Esophagus squamous epithelium (tissue), 5 donors: ENCODE measurements around the gene KCNK18. TPM values are rescaled to one million over a fixed set of nuclear protein-coding genes. Genes with fewer than 3 reads are reported as not detected.

Experiments used
- DNase-seq: peaks from one replicate; lab custom pipeline; 2025; lab: John Stamatoyannopoulos, UW
- H3K27ac ChIP-seq, 4 donors: fragments of 200-600 bp; sonication (generic); one replicate each; pipeline ENCODE4 v1.5.1; 2016 to 2019; ENCODE audit warnings: mild to moderate bottlenecking in 1 of 4
- H3K27me3 ChIP-seq, 4 donors: fragments of 200-600 bp; sonication (generic); 1 replicate in 3 of 4; 2 replicates in 1 of 4; pipeline versions ENCODE4 v1.5.1 to v1.6.0; 2017 to 2021; ENCODE audit warnings: antibody characterized with exemption in 1 of 4
- H3K36me3 ChIP-seq, 3 donors: fragments of 200-600 bp; sonication (generic); one replicate each; pipeline ENCODE4 v1.5.1; 2016 to 2019
- H3K4me1 ChIP-seq, 3 donors: fragments of 200-600 bp; sonication (generic); one replicate each; pipeline ENCODE4 v1.5.1; 2017 to 2019
- H3K4me3 ChIP-seq, 4 donors: fragments of 200-600 bp; sonication (generic); 1 replicate in 3 of 4; 2 replicates in 1 of 4; pipeline ENCODE4 v1.5.1; 2016 to 2019; ENCODE audit warnings: mild to moderate bottlenecking in 2 of 4, moderate library complexity in 1 of 4
- H3K9me3 ChIP-seq, 3 donors: fragments of 200-600 bp; sonication (generic); one replicate each; pipeline ENCODE4 v1.5.1; 2016 to 2019
- CTCF ChIP-seq, 6 experiments: fragments of 450-650 bp in 4 of 6; fragments of 200-600 bp in 2 of 6; sonication (generic) in 2 of 6; IDR thresholded peaks; one replicate each; pipeline ENCODE4 v1.5.1; 2016 to 2019; ENCODE audit warnings: antibody characterized with exemption in 6 of 6, mild to moderate bottlenecking in 4 of 6, moderate library complexity in 4 of 6
- POLR2A ChIP-seq, 4 donors: fragments of 450-650 bp; IDR thresholded peaks; one replicate each; pipeline ENCODE4 v1.6.1; 2017; ENCODE audit warnings: antibody characterized with exemption in 4 of 4, mild to moderate bottlenecking in 4 of 4, moderate library complexity in 3 of 4
- WGBS, 2 donors: methylation state at CpG; one replicate each; pipeline ENCODE4 v1.1.5; 2018; 5-methylcytosine and 5-hydroxymethylcytosine counted together
- intact Hi-C: fragments of 100-400 bp; cut with DNase I; formaldehyde crosslinking; loops from one replicate; pipeline ENCODE4 v1.15.0; 2022
- total RNA-seq, 4 donors: library from RNA; depleted of rRNA; stranded (reverse); fragments of >200 nt; gene quantifications; one replicate each; pipeline ENCODE4 v1.1.0, GENCODE V29; 2016
- donor health status: DM: yes; HTN: yes; CAD: no.

KCNK18 gene
- total RNA-seq, 4 donors from 2014 or later, result not detected

- peak overlapping the region in 1 of 4 donors; percentile 18 for H3K27ac ChIP-seq
- no peaks in the 10 kb centered on the region for H3K36me3 ChIP-seq
- intact Hi-C loops, result no loop called here
- H3K4me3 ChIP-seq, result peak overlapping the region in 2 of 4 donors; percentile 29 to 46
- H3K4me1 ChIP-seq, result peaks cover 3 to 16% (median 7%) of the 10 kb centered on the region in 3 donors
- 17 to 35% methylated on average over 9 to 14 of the region's 56 CpGs for whole genome bisulfite sequencing, 2 donors
- peaks cover 0 to 92% (median 8%) of the 10 kb centered on the region in 4 donors for H3K27me3 ChIP-seq
- TF ChIP-seq POLR2A (IDR thresholded peaks at IDR 0.05), result no peak
- TF ChIP-seq CTCF (IDR thresholded peaks at IDR 0.05), result no peak
- no peak for DNase-seq
- H3K9me3 ChIP-seq, result no peaks in the 10 kb centered on the region
Measured at GRCh38 chr10:117241541-117242462, 44.5 kb downstream of the KCNK18 start.

- no peak for TF ChIP-seq CTCF (IDR thresholded peaks at IDR 0.05)
- TF ChIP-seq POLR2A (IDR thresholded peaks at IDR 0.05), result no peak
- no peaks in the 10 kb centered on the region for H3K9me3 ChIP-seq
- H3K27ac ChIP-seq, result no peak overlapping the region
- H3K36me3 ChIP-seq, result no peaks in the 10 kb centered on the region
- no peak for DNase-seq
- intact Hi-C loops, result no loop called here
- no peak overlapping the region for H3K4me3 ChIP-seq
- H3K27me3 ChIP-seq, result peaks cover 0 to 92% (median 8%) of the 10 kb centered on the region in 4 donors
- H3K4me1 ChIP-seq, result peaks cover 3 to 16% (median 7%) of the 10 kb centered on the region in 3 donors
- WGBS, 2 donors, result 82 to 83% methylated on average over 8 of the region's 8 CpGs
Measured at GRCh38 chr10:117242463-117242832, 45.2 kb downstream of the KCNK18 start.

- Histone ChIP-seq H3K27me3 (peaks cover 0 to 87% (median 0%) of the 10 kb centered on the region in 4 donors), H3K4me1 (no peaks in the 10 kb centered on the region), H3K36me3 (no peaks in the 10 kb centered on the region), H3K4me3 (no peak overlapping the region), H3K27ac (no peak overlapping the region), H3K9me3 (no peaks in the 10 kb centered on the region)
- WGBS, 2 donors, result 54 to 82% methylated on average over 3 of the region's 3 CpGs
- TF ChIP-seq POLR2A (IDR thresholded peaks at IDR 0.05), result no peak
- TF ChIP-seq CTCF (IDR thresholded peaks at IDR 0.05), result no peak
- intact Hi-C loops, result no loop called here
- no peak for DNase-seq
Measured at GRCh38 chr10:117246997-117247671, 49.8 kb downstream of the KCNK18 start.

- 36 to 40% methylated on average over 9 to 10 of the region's 10 CpGs for WGBS, 2 donors
- DNase-seq, result no peak
- TF ChIP-seq CTCF (IDR thresholded peaks at IDR 0.05) (no peak), POLR2A (IDR thresholded peaks at IDR 0.05) (no peak)
- intact Hi-C loops, result no loop called here
- Histone ChIP-seq H3K9me3 (no peaks in the 10 kb centered on the region), H3K27me3 (peaks cover 0 to 75% (median 0%) of the 10 kb centered on the region in 4 donors), H3K36me3 (no peaks in the 10 kb centered on the region), H3K4me1 (no peaks in the 10 kb centered on the region), H3K27ac (no peak overlapping the region), H3K4me3 (no peak overlapping the region)
Measured at GRCh38 chr10:117248750-117249465, 51.6 kb downstream of the KCNK18 start.
